SHP77 (cell line): ENCODE results near the gene MRPS22.
A peak's percentile ranks its signal among the peaks of the same experiment; 100 is the strongest.
"Not testable (repeated sequence)": the region's sequence is repeated elsewhere in the genome, so short reads cannot be mapped to it uniquely, and the experiment has no call there.

Experiments used
- DNase-seq, 2 experiments: peaks; one replicate each; lab custom pipeline; 2025; lab: John Stamatoyannopoulos, UW

MRPS22 gene

DNA sequence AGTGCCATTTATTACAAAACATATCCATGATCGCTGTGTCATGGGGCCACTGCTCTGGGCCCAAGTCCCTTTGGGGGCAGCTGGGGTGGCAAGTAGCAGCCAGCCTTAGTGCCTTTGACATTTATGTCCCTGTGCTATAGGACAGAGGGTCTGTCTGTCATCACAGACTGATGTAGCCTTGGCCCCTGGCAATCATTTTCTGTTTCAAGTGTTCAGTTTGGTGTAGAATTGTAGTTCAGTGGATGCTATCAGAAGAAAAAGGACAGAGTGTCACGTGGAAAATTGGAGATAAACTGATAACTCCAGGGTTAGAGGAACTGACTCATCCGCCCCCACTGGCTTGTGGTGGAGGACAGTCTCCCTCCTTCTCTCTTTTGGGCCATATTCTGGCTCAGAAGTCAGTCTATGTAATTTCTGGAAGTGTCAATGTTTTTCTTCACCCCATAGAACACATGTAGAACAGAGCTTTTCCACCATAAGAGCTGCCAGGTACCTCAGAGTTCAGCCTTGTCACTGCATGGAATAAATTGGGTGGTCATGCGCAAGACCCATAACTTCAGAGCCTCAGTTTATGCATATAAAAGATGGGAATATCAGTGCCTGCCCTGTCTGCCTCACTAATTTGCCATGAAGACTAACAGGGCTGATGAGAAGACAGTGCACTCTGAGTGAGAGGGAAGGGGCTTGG is 4.5 kb upstream of the MRPS22 start:
- no peak for DNase-seq

DNA sequence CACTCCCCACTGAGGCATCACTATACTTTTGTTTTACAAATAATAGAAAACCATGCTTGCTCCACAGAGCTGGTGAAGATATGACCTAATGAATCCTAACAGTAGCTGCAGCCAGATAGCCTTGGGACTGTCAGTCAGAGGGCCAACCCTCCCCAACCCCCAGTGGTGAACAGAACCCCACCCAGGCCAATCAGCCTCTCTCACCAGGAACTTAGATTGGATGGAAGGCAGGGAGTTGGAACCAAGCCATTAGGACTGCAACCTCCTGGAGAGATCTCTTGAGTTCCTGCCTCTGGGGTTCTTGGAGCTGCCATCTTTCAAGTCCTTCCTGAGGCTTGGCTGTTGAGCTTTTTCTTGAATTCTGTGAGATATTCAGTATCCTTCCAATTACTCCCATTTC is 3.0 kb upstream of the MRPS22 start:
- DNase-seq: no peak

DNA sequence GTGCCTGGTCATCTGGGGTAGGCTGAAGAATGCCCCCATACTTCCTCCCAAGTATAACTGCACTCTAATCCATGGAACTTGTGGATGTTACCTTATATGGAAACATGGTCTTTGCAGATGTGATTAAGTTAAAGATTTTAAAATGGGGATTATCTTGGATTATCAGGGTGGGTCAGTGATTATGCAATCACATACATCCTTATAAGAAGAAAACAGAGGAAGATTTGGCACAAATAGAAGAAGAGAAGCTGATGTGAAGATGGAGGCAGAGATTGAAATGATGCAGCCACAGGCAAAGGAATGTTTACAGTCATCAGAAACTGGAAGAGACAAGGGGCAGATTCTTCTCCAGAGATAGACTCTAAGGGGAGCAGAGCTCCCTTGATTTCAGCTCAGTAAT is 1.8 kb upstream of the MRPS22 start:
- no peak for DNase-seq

DNA sequence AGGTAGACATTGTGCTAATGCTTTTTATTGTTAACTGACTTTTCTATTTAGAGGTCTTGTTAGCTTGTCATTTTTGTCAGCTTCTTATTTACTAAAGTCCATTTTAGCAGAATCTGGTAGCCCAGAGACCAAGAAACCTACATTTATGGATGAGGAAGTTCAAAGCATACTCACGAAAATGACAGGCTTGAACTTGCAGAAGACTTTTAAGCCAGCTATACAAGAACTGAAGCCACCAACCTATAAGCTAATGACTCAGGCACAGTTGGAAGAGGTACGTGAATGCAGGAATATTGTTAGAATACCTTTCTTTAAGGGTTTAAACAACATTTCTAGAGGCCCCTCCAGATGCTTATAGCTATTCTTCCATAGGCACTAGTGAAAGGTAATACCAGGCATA is 3.0 kb downstream of the MRPS22 start:
- DNase-seq: no peak

DNA sequence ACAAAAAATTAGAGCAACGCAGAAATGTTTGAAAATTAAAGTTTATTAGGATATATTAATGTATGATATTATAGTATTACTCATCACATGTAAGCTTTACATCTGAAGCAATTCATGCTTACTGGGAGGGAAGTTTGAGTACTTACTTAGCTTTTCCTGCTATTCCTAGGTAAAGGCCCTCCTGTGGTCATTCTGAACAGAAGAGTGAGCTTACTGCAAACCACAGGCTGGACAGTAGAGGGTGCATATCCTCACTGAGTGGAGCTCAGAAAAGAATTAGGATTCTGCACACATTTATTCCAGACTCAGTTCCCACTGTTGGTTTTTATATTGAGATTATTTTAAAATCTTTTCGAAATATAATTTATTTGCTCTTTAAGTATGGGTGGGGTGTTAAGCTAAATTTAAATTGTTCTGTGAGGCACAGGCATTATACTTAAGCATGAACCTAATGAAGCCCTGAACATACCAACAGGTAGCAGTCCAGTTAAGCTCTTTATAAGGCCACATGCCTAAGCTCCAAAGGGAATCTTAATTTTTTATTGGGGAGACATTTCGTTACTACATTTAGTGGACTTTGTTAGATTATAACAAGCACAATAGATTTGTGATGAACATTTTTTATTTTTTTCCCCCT is 10.2 kb downstream of the MRPS22 start:
- DNase-seq: peak; percentile 31 to 58

DNA sequence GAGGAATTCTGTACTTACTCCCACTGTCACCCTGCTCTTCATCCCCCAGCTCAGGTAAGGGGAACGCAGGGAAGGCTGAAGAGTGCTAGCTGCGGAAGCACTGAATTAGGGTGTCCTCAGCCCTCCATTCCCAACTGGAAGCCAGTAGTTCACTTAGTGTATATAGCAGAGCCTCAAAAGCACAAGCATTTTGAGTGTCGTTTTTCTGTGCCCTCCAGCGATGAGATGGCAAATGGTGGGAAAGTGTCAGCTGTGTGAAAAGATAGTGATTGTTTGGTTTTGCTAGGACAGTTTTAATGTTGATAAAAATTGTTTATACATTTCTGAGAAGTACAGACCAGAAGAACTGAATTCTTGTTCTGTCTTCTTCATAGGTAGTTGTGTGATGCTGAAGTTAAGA is 10.8 kb downstream of the MRPS22 start:
- no peak for DNase-seq

DNA sequence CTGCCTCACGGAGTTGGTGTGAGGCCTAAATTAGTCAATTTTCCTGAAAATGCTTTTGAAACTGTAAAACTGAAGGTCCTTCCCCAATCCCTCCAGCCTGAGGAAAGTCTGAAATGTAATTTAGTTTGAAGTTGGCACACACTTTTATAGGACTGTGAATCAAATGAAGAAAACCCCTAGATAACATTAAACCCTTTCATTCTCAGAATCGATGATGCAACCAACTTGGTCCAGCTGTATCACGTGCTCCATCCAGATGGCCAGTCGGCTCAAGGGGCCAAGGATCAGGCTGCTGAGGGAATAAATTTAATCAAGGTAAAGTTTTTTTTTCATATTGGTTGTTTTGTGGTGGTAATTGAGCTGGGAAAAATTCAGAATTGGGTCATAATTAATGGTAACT is 11.7 kb downstream of the MRPS22 start:
- no peak for DNase-seq

DNA sequence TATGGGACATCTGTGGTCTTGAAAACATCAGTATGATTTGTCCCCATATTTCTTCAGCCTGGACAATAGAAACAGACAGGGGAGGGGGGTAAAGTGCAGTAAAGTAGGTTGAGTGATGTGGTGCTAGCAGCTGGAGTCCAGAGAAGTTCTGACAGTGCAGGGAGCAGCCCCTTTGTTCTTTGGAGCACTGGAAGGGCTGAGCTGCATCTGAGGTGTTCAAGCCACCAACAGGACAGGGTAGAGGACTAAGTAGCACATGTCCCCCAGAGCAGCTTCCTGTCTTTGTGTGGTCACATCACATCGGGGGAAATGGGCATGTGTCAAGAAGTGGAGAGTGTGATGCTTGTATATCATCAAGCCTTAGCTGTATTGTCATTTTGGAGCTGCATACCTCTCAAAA is 12.1 kb downstream of the MRPS22 start:
- no peak for DNase-seq

DNA sequence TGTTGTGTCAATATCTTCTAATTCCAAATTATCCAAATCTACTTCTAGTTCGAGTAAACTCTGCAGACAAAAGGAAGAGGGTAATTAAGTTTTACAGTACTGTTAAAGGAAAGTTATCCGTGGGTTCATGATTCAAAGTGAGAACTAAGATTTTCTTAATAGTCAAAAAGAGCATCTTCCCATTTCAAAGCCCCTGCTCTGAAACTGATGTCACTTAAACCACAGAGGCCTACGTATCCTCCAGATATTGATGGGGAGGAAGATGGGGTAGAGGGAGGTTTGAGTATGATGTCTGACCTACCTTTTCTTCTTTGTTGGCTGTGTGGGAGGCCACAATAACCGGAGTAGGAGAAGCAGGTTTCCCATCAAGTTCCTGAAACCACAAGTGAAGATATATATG is 14.1 kb downstream of the MRPS22 start:
- no peak for DNase-seq

DNA sequence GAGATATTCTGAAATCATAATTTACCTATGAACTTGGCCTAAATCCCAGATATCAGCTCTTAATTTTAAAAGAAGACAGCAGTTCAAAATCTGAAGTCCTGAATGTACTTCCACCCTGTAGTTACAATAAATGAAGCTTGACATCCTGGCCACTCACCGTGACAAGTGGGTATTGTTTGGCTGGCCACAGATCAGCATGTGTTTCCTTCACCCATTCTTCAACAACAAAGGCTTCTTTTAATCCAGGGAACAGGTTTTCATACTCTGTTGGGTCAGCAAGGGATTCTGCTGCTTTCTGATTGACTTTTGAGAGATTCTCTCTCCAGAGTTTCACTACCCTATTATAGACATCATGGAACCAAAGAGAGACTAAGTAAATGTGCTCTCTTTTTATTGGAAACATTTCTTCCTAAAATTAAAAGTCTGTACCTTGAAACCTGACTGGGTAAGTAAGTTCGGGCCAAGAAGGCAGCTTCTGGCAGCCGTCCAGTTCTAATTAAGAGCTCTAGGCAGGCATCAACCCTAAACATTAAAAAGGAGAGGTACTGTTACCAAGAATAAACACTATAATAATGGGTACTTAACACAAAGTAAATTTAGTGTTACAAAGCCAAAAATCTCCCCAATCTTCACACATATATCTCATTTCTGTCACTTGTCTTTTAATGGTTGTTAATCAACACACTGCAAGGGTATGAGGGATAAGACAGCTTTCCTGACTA is 15.2 kb downstream of the MRPS22 start:
- DNase-seq: no peak

DNA sequence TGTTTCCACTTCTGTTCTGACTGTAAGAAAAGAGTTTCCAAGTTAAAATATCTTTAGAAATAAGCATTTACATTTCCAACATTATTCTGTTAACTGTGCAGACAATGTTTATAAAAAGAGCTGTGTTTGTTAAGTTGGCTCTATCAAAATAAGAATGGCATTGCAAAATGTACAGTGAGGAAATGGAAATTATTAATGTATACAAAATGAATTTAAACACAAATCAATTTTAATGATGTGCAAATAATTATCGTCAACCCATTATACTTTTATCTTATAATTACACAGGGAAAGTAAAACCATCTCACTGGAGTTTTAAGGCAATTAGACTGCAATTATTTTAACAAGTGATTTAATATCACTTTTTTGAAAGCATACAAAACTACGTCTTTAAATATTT is 17.5 kb downstream of the MRPS22 start:
- no peak for DNase-seq

DNA sequence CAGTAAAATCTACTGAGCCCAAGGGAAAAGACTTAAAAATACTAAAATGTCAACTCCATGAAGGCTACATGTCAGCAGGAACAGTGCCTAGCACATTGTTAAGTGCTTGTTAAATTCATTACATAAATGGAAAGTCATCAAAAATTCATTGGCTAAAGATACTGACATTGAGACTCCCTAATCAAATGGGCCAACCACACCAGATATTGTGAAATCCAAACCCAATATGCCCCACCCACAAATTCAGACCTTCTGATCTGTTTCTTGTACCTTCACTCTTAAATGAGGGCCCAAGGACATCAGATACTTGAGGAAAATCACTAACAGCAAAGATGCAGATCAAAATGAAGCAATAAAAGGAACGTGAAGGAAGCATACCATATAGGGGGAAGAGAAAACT is 20.7 kb downstream of the MRPS22 start:
- DNase-seq: no peak

DNA sequence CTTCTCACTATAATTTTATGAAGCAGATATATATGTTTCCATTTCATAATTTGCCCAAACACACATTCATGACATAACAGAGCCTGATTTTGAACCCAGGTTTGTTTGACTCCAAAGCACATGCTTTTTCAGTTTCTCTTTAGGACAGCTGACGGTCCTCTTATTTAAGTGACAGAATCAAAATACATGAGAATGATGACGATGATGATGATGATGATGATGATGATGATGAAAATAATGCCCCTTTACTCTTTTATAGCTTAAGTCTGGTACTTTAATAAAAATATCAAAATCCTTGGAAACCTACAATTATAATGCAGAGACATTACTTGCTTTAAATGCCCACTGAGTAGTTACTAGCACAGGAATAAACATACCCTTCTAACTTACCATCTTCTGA is 30.3 kb downstream of the MRPS22 start:
- no peak for DNase-seq

DNA sequence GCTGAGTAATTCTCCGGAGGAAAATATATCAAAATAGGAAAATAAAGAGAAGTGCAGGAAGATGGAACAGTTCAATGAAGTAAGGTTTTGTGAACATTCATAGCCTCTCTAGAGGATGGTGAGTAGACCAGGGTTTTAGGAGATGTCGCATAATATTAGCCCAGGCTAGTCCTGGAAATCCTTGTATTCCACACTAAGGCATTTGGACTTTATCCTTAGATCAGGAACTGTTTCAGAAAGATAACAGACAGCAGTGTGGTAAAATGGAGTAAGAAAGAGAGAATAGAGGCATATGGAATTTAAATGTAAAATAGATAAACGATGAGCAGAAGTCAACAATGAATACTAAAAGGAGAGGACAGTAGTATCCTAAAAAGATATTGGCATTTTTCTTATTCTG is 33.6 kb downstream of the MRPS22 start:
- DNase-seq: no peak

DNA sequence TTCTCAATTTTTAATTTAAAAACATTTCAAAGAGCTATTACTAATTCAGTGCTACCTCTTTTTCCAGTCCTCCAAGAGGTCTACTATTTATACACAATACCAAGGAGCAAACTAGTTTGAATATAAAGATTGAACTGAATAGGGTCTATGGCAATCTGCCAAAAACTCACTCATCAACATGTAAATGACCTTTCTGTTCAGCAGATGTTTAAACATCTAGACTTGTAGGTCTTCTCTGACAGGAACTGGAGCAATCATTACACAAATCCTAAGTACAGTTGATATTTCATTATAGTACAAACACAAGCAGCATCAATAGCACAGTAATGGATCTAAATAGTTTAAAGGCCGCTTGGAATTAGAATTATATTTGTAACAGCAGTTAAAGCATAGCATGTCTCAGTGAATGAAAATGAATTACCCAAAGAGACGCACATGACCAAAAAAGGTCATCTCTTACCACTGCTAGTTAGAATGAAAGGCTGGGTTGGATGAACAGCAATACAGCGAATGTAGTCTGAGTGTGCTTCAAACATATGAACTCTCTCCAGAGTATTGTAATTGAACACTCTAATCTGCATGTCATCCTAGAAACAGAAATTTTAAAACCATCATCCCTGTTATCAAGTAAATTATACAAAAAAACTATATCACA is 34.9 kb downstream of the MRPS22 start:
- DNase-seq: peak; percentile 53 to 54

DNA sequence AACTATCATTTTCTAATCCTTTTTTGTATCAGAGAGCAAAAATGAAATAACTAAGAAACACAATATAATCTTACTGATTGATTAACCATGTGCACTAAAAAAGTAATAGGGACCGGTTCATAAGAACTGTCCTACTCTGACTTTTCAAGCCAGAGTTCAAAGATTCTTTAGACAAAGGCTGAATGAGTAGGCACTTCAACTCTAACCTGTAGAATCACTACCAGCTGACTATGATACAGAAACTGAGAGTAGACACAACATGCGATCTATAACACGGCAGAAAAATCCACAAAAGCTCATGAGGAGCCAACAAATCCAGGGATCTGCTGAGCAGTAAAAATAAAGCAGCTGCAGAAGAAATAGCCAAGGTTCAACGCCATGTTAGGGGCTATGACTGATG is 36.8 kb downstream of the MRPS22 start:
- DNase-seq: no peak

DNA sequence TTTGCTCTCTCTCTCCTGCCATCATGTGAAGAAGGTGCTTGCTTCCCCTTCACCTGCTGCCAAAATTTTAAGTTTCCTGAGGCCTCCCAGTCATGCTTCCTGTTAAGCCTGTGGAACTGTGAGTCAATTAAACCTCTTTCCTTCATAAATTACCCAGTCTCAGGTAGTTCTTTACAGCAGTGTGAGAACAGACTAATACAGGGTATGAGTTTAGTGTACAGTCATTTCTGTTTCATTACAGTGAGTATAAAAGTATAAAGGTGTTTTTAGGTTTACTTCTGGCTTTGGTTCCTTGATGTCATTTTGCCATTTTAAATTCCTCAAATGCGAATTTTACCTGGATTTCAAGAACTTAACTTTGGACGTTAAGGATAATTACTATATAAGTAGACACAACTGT is 38.5 kb downstream of the MRPS22 start:
- not testable (repeated sequence) for DNase-seq

DNA sequence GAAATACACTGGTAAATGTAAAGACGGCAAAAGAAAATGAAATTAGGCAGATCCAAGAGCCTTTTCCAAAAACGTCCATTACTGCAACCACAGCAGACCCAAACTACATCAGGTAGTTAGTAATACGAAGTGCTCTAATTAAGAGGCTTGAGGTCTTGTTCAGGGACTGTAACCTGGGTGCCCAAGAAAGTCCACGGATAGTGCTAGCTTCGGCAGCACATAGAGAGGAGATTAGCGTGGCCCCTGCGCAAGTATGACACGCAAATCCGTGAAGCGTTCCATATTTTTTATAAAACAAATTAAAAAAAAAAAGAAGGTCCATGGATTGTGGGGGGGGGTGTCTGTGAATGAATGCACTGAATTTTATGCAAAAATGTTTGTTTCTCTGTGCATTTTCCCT is 44.3 kb downstream of the MRPS22 start:
- no peak for DNase-seq

DNA sequence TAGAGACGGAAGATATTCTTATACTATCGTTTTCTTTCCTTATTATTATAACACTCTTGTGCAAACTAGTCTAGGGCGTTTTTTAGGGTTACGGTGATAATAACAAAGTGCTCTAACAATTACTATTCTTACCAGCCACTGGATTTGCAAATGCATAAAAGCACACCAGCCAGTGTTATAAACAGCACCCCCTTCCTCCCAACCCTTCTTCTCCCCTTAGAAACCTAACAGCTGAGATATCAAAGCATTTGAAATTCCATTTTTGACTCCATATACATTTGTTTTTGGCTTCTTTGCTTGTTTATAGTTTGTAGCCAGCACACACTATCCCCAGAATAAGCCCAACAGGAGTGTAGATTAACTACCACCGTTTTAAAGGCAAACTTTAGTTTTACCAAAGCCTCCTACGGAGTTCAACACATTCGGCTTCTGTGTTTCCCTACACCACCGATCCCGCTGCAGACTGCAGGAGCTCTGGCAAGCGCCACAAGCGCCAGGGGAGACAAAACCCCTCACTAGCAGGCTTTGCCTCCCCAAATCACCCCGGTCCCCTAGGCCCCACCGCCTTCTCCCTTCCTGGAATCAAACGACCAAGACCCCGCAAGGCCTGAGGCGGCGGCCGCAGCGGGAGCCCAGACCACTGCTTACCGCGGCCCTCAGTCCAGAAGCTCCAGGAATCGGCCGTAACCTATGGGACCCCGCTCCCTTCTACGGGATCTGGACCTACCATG is 45.2 kb downstream of the MRPS22 start:
- no peak for DNase-seq

DNA sequence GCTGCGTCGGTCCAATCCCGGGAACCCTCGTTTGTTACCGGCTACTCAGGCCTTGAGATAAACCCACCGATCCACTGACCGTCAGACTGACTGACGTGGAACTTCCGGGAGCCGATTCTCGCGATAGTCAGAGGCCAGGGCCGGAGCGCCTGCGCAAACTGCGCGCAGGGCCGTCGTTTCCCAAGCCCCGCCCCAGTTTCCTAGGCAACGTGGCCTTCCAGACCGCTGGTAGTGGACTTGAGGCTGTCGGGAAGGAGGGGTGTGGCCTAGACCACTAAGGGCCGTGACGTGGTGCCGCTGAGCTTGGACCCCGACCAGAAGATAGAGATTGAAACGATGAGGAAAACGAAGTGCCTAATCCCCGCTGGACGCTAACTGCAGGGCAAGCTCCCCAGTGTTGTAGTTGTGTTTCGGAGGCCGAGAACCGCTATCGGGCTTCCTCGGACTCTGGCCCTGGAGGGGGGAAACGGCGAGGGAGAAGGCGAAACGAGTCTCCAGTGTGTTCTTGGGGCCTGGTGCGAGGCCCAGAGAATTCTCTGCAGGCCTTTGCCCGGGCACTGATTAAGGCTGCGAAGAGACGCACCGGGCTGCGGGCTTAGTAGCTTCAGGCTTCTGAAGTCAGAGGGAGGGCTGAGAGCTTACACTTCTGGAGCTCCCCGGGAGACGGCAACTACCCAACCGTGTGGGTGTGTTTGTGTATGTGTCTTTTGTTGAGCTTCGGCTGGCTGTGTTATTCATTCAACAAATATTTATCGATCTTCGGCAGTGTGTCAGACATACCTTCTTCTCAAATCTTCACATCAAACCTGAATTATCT is 45.9 kb downstream of the MRPS22 start, which contains the start of gene COPB2:
TSS of gene COPB2 (minus strand) at position 96 of the 817 bp plus-strand sequence. CDS start 97 bp downstream, outside the sequence.
- peak; percentile 96 to 97 for DNase-seq

DNA sequence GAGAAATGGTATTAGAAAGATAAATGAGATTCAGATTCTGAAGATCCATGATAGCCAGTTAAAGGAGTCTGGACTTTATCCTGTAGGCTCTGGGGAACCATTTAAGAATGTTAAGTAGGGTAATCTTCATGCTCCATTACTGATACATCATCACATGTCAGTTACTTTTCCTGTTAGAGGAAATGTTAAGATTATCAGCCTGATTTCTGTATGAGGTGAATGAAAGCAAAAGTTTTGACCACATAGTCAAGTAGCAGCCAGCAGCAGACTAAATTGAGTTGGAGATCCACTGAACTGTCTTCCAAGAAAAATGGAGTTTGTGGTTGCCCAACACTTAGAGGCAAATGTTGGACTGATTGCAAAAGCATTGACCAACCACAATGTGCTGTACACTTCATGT is 50.3 kb downstream of the MRPS22 start:
- no peak for DNase-seq
